HepG2 (cell line): ENCODE results near the gene GDPD4.
A peak's percentile ranks its signal among the peaks of the same experiment; 100 is the strongest.

ENCODE experiments used
- BRCA1 ChIP-seq: sonication (generic); formaldehyde crosslinking; IDR thresholded peaks from 2 replicates; pipeline ENCODE4 v1.4.0; 2020; ENCODE audit warnings: missing genetic modification reagents
- EP300 ChIP-seq, 3 experiments: sonication (generic) in 1 of 3; formaldehyde crosslinking in 1 of 3; IDR thresholded peaks; 2 replicates each; pipeline versions ENCODE4 v1.5.1 to v1.6.1; 2011 to 2020; ENCODE audit warnings: low read depth in 2 of 3, low read length in 2 of 3, borderline replicate concordance in 1 of 3, improper control_type of control experiment in 1 of 3, mild to moderate bottlenecking in 1 of 3, missing genetic modification reagents in 1 of 3, moderate library complexity in 1 of 3
- POLR2A ChIP-seq, 2 experiments: IDR thresholded peaks; 2 replicates each; pipeline ENCODE4 v1.6.1; 2011; ENCODE audit warnings: low read depth in 2 of 2, low read length in 2 of 2, mild to moderate bottlenecking in 1 of 2, moderate library complexity in 1 of 2; ENCODE audit not compliant: insufficient read depth in 1 of 2
- POLR2AphosphoS5 ChIP-seq: IDR thresholded peaks from 2 replicates; pipeline ENCODE4 v1.6.1; 2012; ENCODE audit warnings: low read depth, low read length
- ZNF672 ChIP-seq: sonication (generic); formaldehyde crosslinking; IDR thresholded peaks from 2 replicates; pipeline ENCODE4 v1.8.1; 2022; ENCODE audit warnings: missing genetic modification reagents
- ZNF766 ChIP-seq: sonication (generic); formaldehyde crosslinking; IDR thresholded peaks from 2 replicates; pipeline ENCODE4 v1.5.0; 2020; ENCODE audit warnings: missing genetic modification reagents, borderline replicate concordance
- ZNF782 ChIP-seq: sonication (generic); formaldehyde crosslinking; IDR thresholded peaks from 2 replicates; pipeline ENCODE4 v1.4.0; 2020; ENCODE audit warnings: missing genetic modification reagents, mild to moderate bottlenecking, borderline replicate concordance
- TF ChIP-seq, protein P1 (sequence below): sonication (generic); formaldehyde crosslinking; IDR thresholded peaks from 2 replicates; pipeline ENCODE4 v1.4.0; 2020; ENCODE audit warnings: low read depth, mild to moderate bottlenecking, missing genetic modification reagents
- TF ChIP-seq, protein P2 (sequence below): sonication (generic); formaldehyde crosslinking; IDR thresholded peaks from 2 replicates; pipeline ENCODE4 v1.5.0; 2020; ENCODE audit warnings: mild to moderate bottlenecking, missing genetic modification reagents, moderate library complexity

DNA sequence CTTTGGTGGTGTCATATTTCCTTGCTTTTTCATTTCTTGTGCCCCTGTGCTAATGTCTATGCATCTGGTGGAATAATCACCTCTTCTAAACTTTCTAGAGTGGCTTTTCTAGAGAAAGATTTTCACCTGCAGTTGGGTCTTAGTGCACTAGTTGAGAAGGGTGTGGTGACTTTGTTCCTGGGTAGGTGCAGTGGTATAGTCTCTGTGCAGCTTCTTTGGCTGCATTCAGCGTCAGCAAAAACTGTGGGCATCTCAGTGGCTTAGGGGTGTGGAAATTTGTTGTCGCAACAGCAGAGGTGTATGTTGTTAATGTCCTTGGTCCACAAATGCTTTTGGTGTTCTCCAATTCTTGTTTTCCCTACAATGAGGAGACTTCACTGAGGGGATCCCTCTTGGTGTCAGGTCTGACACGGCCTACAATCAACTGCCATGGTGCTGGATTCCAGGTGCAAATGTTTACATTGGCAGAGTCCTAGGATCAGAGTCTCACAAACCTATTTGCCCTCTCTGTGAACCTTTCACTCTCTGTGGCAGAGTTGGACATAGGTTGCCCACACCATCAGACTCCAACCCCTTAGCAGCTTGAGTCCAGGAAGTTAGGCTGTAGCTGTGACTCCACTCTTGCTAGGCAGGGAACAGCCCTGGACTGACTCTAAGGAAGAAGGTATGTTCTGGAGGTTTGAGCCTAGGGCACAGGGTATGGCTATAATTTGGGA, 48.8 kb downstream of the GDPD4 start:
- TF ChIP-seq POLR2AphosphoS5: no peak
- TF ChIP-seq, protein P1, sequence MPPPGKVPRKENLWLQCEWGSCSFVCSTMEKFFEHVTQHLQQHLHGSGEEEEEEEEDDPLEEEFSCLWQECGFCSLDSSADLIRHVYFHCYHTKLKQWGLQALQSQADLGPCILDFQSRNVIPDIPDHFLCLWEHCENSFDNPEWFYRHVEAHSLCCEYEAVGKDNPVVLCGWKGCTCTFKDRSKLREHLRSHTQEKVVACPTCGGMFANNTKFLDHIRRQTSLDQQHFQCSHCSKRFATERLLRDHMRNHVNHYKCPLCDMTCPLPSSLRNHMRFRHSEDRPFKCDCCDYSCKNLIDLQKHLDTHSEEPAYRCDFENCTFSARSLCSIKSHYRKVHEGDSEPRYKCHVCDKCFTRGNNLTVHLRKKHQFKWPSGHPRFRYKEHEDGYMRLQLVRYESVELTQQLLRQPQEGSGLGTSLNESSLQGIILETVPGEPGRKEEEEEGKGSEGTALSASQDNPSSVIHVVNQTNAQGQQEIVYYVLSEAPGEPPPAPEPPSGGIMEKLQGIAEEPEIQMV: no peak
- TF ChIP-seq, protein P2, sequence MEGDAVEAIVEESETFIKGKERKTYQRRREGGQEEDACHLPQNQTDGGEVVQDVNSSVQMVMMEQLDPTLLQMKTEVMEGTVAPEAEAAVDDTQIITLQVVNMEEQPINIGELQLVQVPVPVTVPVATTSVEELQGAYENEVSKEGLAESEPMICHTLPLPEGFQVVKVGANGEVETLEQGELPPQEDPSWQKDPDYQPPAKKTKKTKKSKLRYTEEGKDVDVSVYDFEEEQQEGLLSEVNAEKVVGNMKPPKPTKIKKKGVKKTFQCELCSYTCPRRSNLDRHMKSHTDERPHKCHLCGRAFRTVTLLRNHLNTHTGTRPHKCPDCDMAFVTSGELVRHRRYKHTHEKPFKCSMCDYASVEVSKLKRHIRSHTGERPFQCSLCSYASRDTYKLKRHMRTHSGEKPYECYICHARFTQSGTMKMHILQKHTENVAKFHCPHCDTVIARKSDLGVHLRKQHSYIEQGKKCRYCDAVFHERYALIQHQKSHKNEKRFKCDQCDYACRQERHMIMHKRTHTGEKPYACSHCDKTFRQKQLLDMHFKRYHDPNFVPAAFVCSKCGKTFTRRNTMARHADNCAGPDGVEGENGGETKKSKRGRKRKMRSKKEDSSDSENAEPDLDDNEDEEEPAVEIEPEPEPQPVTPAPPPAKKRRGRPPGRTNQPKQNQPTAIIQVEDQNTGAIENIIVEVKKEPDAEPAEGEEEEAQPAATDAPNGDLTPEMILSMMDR (CRISPR knock-in tag): no peak
- TF ChIP-seq EP300 (IDR thresholded peaks at IDR 0.05; ENCODE audit: low read depth in 2 of 2, low read length in 2 of 2): 0 out of 4 replicates have a peak, but pooled peaks of 1 of the 2 experiments have one; percentile 11
- no peak for TF ChIP-seq EP300 (CRISPR knock-in tag; IDR thresholded peaks at IDR 0.05; ENCODE audit: borderline replicate concordance)
- no peak for TF ChIP-seq ZNF782 (CRISPR knock-in tag)
- no peak for TF ChIP-seq ZNF672 (CRISPR knock-in tag)
- TF ChIP-seq POLR2A (IDR thresholded peaks at IDR 0.05; ENCODE audit: insufficient read depth in 1 of 2, low read depth in 2 of 2, low read length in 2 of 2): no peak
- no peak for TF ChIP-seq BRCA1 (CRISPR knock-in tag)
- TF ChIP-seq ZNF766 (CRISPR knock-in tag): no peak
